ENCODE data around the gene ZNF646. TPM values are rescaled to one million over a fixed set of nuclear protein-coding genes. Genes with fewer than 3 reads are reported as not detected.

Gene ZNF646
- total RNA-seq, 1 experiment from 2014 or later, result 26.8 TPM

DNA sequence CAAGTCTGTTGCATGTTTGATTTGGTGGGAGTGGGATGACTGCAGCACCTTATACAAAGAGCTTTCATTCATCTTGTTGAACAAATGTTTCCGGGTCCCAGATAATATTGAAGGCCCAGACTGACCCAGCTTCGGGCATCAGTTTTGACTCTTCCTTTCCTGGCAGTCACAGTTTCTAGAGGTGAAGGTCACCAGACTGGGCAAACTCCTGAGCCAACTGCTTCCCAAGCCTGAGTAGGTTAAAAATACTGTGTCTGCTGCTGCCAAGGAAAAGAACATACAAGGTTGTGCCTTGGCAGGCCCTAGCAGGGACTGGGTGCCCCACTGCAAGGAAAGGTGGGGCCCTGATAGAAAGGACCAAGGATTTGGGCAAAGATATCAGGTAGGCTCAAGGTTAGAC is 38.5 kb downstream of the ZNF646 start:
- Histone ChIP-seq H3K27me3 (ENCODE audit: control insufficient read depth, insufficient read depth, low read length) (no peaks in the 10 kb centered on the region), H3K36me3 (ENCODE audit: control insufficient read depth, insufficient read depth, low read length) (no peaks in the 10 kb centered on the region; the same call in 1 of the 2 replicates), H3K4me1 (ENCODE audit: control insufficient read depth, insufficient read depth, low read length) (peaks cover 17% of the 10 kb centered on the region), H3K4me3 (ENCODE audit: low read depth in 2 of 2, low read length in 2 of 2) (no peak overlapping the region), H3K9me3 (ENCODE audit: control insufficient read depth, insufficient read depth, low read depth, low read length) (no peaks in the 10 kb centered on the region), H3K27ac (ENCODE audit: low read length) (no peak overlapping the region; the same call in 1 of the 2 replicates)
- CTCF ChIA-PET, result interaction anchor here (0.6 kb wide), 2 partner anchors 31 to 331 kb away, joined by 3 to 5 read pairs; no protein-coding TSS in a partner anchor
- DNase-seq (ENCODE audit: low read depth, low spot score), result no peak
- in situ Hi-C loops (cut with HindIII; ENCODE audit: low pct_unique_long_range_greater_than_20kb, low sequenced_read_pairs), result no loop called here
- BruUV-seq (replicated peaks), result no TSS peak
- TF ChIP-seq SIN3A (IDR thresholded peaks at IDR 0.05; ENCODE audit: borderline replicate concordance, insufficient read depth, low read depth, low read length) (no peak), TCF7L2 (IDR thresholded peaks at IDR 0.05; ENCODE audit: low read depth, low read length) (no peak), POLR2AphosphoS5 (IDR thresholded peaks at IDR 0.05; ENCODE audit: low read depth, low read length) (no peak)
- TF ChIP-seq, protein P1, sequence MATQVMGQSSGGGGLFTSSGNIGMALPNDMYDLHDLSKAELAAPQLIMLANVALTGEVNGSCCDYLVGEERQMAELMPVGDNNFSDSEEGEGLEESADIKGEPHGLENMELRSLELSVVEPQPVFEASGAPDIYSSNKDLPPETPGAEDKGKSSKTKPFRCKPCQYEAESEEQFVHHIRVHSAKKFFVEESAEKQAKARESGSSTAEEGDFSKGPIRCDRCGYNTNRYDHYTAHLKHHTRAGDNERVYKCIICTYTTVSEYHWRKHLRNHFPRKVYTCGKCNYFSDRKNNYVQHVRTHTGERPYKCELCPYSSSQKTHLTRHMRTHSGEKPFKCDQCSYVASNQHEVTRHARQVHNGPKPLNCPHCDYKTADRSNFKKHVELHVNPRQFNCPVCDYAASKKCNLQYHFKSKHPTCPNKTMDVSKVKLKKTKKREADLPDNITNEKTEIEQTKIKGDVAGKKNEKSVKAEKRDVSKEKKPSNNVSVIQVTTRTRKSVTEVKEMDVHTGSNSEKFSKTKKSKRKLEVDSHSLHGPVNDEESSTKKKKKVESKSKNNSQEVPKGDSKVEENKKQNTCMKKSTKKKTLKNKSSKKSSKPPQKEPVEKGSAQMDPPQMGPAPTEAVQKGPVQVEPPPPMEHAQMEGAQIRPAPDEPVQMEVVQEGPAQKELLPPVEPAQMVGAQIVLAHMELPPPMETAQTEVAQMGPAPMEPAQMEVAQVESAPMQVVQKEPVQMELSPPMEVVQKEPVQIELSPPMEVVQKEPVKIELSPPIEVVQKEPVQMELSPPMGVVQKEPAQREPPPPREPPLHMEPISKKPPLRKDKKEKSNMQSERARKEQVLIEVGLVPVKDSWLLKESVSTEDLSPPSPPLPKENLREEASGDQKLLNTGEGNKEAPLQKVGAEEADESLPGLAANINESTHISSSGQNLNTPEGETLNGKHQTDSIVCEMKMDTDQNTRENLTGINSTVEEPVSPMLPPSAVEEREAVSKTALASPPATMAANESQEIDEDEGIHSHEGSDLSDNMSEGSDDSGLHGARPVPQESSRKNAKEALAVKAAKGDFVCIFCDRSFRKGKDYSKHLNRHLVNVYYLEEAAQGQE (IDR thresholded peaks at IDR 0.05; ENCODE audit: insufficient read depth in 1 of 2, low read depth in 2 of 2, low read length in 1 of 2), result no peak
- TF ChIP-seq, protein P2, sequence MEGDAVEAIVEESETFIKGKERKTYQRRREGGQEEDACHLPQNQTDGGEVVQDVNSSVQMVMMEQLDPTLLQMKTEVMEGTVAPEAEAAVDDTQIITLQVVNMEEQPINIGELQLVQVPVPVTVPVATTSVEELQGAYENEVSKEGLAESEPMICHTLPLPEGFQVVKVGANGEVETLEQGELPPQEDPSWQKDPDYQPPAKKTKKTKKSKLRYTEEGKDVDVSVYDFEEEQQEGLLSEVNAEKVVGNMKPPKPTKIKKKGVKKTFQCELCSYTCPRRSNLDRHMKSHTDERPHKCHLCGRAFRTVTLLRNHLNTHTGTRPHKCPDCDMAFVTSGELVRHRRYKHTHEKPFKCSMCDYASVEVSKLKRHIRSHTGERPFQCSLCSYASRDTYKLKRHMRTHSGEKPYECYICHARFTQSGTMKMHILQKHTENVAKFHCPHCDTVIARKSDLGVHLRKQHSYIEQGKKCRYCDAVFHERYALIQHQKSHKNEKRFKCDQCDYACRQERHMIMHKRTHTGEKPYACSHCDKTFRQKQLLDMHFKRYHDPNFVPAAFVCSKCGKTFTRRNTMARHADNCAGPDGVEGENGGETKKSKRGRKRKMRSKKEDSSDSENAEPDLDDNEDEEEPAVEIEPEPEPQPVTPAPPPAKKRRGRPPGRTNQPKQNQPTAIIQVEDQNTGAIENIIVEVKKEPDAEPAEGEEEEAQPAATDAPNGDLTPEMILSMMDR (IDR thresholded peaks at IDR 0.05), result no peak
- POLR2A ChIA-PET, result no interaction called here
- intact Hi-C loops (cut with micrococcal nuclease; ENCODE audit: unreplicated experiment), result no loop called here
- no peak for ATAC-seq

DNA sequence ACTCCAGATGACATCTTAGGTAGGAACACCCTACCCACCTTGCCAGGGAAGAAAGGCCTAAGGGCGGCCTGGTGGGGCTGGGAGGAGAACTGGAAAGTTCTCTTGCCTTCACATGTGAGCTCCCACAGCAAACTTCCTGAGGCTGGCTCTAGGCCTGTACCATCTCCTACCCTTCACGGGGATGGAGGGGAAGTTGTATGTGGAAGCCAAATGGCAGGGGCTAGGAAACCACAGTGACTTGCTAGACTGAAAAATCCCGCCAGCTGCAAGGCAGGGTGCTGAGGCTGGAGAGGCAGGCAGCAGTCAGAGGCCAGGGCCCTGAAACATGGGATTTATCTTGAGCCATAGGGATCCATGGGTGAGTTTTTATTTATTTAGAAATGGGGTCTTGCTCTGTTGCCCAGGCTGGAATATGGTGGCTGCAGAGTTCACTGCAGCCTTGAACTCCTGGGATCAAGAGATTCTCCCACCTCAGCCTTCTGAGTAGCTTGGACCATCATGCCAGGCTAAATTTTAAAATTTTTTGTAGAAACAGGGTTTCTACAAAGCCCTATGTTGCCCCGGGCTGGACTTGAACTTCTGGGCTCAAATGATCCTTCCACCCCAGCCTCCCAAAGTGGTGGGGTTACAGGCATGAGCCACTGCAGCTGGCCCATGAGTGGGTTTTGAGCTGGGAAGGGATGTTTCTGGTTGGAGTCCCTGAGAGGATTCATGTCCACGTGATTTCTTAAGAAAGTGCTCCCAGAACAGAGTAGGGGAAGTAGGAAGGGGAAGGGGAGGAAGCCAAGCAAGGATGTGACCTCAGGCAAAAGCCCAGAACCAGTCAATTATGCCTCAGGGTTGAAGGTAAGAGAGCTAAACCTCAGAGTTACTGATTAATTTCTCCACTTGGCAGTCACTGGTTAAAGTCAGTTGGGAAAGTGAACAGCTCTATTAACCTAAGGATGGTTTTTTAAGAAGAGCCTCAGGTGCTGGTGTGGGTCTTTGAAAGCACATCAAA is 39.2 kb downstream of the ZNF646 start:
- intact Hi-C loops (cut with micrococcal nuclease; ENCODE audit: unreplicated experiment) (no loop called here), in situ Hi-C loops (cut with HindIII; ENCODE audit: low pct_unique_long_range_greater_than_20kb, low sequenced_read_pairs) (no loop called here)
- Histone ChIP-seq H3K27me3 (ENCODE audit: control insufficient read depth, insufficient read depth, low read length) (no peaks in the 10 kb centered on the region), H3K4me1 (ENCODE audit: control insufficient read depth, insufficient read depth, low read length) (peaks cover 16% of the 10 kb centered on the region), H3K36me3 (ENCODE audit: control insufficient read depth, insufficient read depth, low read length) (no peaks in the 10 kb centered on the region; the same call in 1 of the 2 replicates), H3K9me3 (ENCODE audit: control insufficient read depth, insufficient read depth, low read depth, low read length) (no peaks in the 10 kb centered on the region), H3K27ac (ENCODE audit: low read length) (peak overlapping the region; percentile 46), H3K4me3 (ENCODE audit: low read depth in 2 of 2, low read length in 2 of 2) (no peak overlapping the region)
- no TSS peak for BruUV-seq (replicated peaks)
- no peak for ATAC-seq
- DNase-seq (ENCODE audit: low read depth, low spot score), result no peak
- POLR2A ChIA-PET, result no interaction called here
- TF ChIP-seq, protein P2 (IDR thresholded peaks at IDR 0.05), result no peak
- no peak for TF ChIP-seq TCF7L2 (IDR thresholded peaks at IDR 0.05; ENCODE audit: low read depth, low read length)
- TF ChIP-seq SIN3A (IDR thresholded peaks at IDR 0.05; ENCODE audit: borderline replicate concordance, insufficient read depth, low read depth, low read length), result no peak
- no peak for TF ChIP-seq POLR2AphosphoS5 (IDR thresholded peaks at IDR 0.05; ENCODE audit: low read depth, low read length)
- TF ChIP-seq, protein P1 (IDR thresholded peaks at IDR 0.05; ENCODE audit: insufficient read depth in 1 of 2, low read depth in 2 of 2, low read length in 1 of 2), result no peak
- CTCF ChIA-PET, result interaction anchor here (0.5 to 0.7 kb wide), 2 partner anchors 122 to 331 kb away, joined by 3 to 4 read pairs; no protein-coding TSS in a partner anchor

All from Panc1 (cell line).